Stimulated activated naive B cell treated with anti-CD40 and anti-IgM and Interleukin-4, amounts not matched to agents 10 μg/mL and 1 μg/mL and 100 μg/mL, for 72 hours (primary cell): ENCODE results near the gene CYB5R3.
"Not testable (repeated sequence)": the region's sequence is repeated elsewhere in the genome, so short reads cannot be mapped to it uniquely, and the experiment has no call there.

Experiments
- ATAC-seq, 2 donors: fragments of 150-1000 bp; cut with Tn5 transposase; replicated peaks; 2 replicates each; pipeline ENCODE4 v1.10.0; 2021; ENCODE audit warnings: moderate library complexity in 1 of 2
- DNase-seq: peaks from one replicate; pipeline ENCODE4 v3.0.0; 2021
- H3K27ac Mint-ChIP-seq: one replicate; pipeline ENCODE4 v1.8.0; 2022; ENCODE audit warnings: mild to moderate bottlenecking, mixed read lengths
- H3K27me3 Mint-ChIP-seq, 2 donors: one replicate each; pipeline ENCODE4 v1.8.0; 2022; ENCODE audit warnings: mixed read lengths in 2 of 2
- H3K36me3 Mint-ChIP-seq, 2 donors: one replicate each; pipeline ENCODE4 v1.8.0; 2022; ENCODE audit warnings: mixed read lengths in 2 of 2, mild to moderate bottlenecking in 1 of 2
- H3K4me1 Mint-ChIP-seq, 2 donors: one replicate each; pipeline ENCODE4 v1.8.0; 2022; ENCODE audit warnings: mixed read lengths in 2 of 2, mild to moderate bottlenecking in 1 of 2
- H3K4me3 Mint-ChIP-seq, 2 donors: one replicate each; pipeline ENCODE4 v1.8.0; 2022; ENCODE audit warnings: mild to moderate bottlenecking in 2 of 2, mixed read lengths in 2 of 2, moderate library complexity in 1 of 2
- H3K9me3 Mint-ChIP-seq, 2 donors: one replicate each; pipeline ENCODE4 v1.8.0; 2022; ENCODE audit warnings: mixed read lengths in 2 of 2, mild to moderate bottlenecking in 1 of 2

CYB5R3 gene

GRCh38 chr22:42615092-42615859, 33.9 kb downstream of the CYB5R3 start:
- DNase-seq (peak; percentile 95), ATAC-seq (peak; percentile 80 to 82)
- H3K27me3 Mint-ChIP-seq = no peaks in the 10 kb centered on the region
- H3K9me3 Mint-ChIP-seq = no peaks in the 10 kb centered on the region
- peaks cover 32 to 58% of the 10 kb centered on the region in 2 donors for H3K4me1 Mint-ChIP-seq
- H3K4me3 Mint-ChIP-seq = peak overlapping the region; percentile 93
- peaks cover 22 to 39% of the 10 kb centered on the region in 2 donors for H3K36me3 Mint-ChIP-seq
- H3K27ac Mint-ChIP-seq = peak overlapping the region; percentile 100

DNA sequence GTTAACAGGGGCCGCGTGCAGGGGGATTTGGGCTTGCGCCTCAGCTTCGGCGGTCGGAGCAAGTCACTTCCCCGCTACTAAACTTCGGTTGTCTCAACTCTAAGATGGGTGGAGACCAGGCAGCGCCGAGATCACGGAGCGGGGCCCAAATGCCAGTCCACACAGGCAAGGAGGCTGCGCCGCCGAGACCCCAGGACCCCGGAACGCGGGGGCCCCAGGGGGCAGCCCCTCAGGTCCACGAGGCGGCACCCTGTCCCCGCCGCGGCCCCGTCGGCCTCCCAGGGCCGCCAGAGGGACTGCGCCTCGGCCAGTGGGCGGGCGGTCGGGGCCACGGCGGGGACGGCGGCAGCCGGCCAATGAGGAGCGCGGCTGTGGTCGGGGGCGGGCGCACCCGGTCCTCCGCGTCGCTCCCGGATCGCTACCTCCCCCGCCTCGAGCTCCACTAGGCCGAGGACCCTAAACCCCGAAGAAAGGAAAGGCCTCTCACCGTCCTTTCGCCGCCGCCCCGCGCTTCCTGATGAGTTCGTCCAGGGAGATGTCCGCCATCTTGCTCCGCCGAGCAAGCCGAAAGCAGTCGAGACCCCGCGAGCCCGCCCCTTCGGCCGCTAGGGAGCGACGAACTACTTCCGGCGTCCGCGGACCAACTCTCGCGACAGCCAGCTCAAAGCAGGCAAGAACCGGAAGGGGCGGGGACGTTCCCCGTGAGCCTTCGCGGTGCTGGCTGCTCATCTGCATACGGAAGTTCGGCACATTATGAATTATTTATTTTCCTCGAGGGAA, 34.7 kb downstream of the CYB5R3 start, which contains the start of gene POLDIP3:
Gene POLDIP3, minus strand, starts transcription at position 572 of the 780 bp plus-strand sequence. Its CDS starts 26 bp downstream, at position 546.
- peak; percentile 62 to 72 for ATAC-seq
- Mint-ChIP-seq H3K27ac (peak within 1 kb of the TSS; percentile 100), H3K4me3 (peak within 1 kb of the TSS; percentile 93), H3K9me3 (no peaks in the 10 kb centered on the region), H3K36me3 (peaks cover 24 to 38% of the 10 kb centered on the region in 2 donors), H3K4me1 (peaks cover 35 to 63% of the 10 kb centered on the region in 2 donors), H3K27me3 (no peaks in the 10 kb centered on the region)
- peak; percentile 98 for DNase-seq

GRCh38 chr22:42613872-42614301, 35.3 kb downstream of the CYB5R3 start:
- Mint-ChIP-seq H3K27me3 (no peaks in the 10 kb centered on the region), H3K27ac (peak overlapping the region; percentile 100), H3K36me3 (peaks cover 22 to 32% of the 10 kb centered on the region in 2 donors), H3K4me3 (peak overlapping the region; percentile 93), H3K9me3 (no peaks in the 10 kb centered on the region), H3K4me1 (peaks cover 39 to 69% of the 10 kb centered on the region in 2 donors)
- ATAC-seq = peak; percentile 7 to 15
- no peak for DNase-seq

DNA sequence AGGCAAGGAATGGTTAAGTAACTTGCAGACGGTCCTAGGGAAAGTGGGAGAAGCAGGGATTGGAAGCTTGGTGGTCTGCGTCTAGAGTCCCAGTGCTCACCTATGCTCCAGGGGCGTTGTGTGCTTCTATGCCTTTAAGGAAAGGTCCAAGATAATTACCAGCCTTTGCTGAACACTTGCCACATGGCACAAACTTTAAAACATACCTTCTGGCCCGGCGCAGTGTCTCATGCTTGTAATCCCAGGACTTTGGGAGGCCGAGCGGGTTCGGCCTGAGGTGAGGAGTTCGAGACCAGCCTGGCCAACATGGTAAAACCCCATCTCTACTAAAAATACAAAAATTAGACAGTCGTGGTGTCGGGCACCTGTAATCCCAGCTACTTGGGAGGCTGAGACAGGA, 36.9 kb downstream of the CYB5R3 start:
- Mint-ChIP-seq H3K4me3 (peak overlapping the region; percentile 6 to 93), H3K36me3 (peaks cover 19 to 29% of the 10 kb centered on the region in 2 donors), H3K9me3 (no peaks in the 10 kb centered on the region), H3K27me3 (no peaks in the 10 kb centered on the region), H3K4me1 (peaks cover 39 to 68% of the 10 kb centered on the region in 2 donors), H3K27ac (peak overlapping the region; percentile 100)
- ATAC-seq = no peak
- no peak for DNase-seq

GRCh38 chr22:42611051-42611450, 38.1 kb downstream of the CYB5R3 start:
- peaks cover 24 to 36% of the 10 kb centered on the region in 2 donors for H3K36me3 Mint-ChIP-seq
- peaks cover 42 to 73% of the 10 kb centered on the region in 2 donors for H3K4me1 Mint-ChIP-seq
- H3K27ac Mint-ChIP-seq = peak overlapping the region; percentile 9
- no peak for DNase-seq
- H3K27me3 Mint-ChIP-seq = no peaks in the 10 kb centered on the region
- H3K4me3 Mint-ChIP-seq = no peak overlapping the region
- no peaks in the 10 kb centered on the region for H3K9me3 Mint-ChIP-seq
- no peak for ATAC-seq

GRCh38 chr22:42610186-42610585, 39.0 kb downstream of the CYB5R3 start:
- peak overlapping the region; percentile 56 for H3K27ac Mint-ChIP-seq
- no peaks in the 10 kb centered on the region for H3K9me3 Mint-ChIP-seq
- peaks cover 40 to 73% of the 10 kb centered on the region in 2 donors for H3K4me1 Mint-ChIP-seq
- no peak for ATAC-seq
- DNase-seq = no peak
- H3K27me3 Mint-ChIP-seq = no peaks in the 10 kb centered on the region
- H3K4me3 Mint-ChIP-seq = no peak overlapping the region
- peaks cover 29 to 38% of the 10 kb centered on the region in 2 donors for H3K36me3 Mint-ChIP-seq

DNA sequence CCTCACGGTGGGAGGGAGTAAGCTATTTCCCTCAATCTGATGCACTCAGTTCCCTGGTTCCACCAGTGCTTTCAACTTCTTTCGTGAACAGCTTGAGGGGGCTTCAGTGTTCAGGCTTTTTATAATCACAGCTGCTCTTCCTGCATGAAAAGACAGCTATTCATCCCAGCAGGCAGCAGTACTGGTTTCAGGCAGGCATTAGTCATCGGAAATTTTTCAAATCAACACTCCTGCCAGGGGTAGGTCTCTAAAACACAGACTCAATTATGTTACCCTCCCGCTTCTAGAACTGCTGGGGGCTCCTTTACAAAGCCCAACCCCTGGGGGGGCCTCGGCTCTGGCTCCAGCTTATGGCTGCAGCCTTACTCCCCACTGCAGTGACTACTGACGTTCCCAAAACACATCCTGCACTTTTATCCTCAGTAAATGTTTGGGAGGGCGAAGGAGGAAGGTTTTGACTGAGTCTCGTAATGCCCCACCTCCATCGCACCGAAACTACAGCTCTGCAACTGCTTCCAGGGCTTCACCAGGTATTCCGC, 40.3 kb downstream of the CYB5R3 start:
- H3K27ac Mint-ChIP-seq = peak overlapping the region; percentile 87
- H3K4me3 Mint-ChIP-seq = no peak overlapping the region
- peak in 1 of 2 donors; percentile 12 for ATAC-seq

DNA sequence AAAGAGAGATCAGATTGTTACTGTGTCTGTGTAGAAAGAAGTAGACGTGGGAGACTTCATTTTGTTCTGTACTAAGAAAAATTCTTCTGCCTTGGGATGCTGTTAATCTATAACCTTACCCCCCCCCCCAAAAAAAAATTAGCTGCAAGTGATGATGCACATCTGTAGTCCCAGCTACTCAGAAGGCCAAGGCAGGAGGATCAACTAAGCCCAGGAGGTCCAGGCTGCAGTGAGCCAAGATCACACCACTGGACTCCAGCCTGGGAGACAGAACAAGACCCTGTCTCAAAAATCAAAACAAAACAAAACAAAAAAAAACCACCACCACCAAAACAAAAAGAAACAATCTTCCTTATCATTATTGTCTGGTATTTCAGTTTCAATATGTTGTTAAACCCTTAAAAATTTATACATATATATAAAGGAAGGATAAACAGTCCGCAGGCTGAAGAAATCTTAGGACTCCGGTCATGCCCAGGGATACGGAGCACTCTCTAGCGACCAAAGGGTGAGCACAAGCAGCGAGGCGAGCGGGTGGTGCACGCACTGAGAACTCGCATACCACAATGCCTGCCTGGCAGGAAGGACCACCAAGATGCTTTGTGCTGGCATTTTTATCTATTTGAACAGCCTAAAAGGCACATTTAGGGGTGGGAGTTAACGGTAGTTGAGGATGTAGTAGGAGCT, 40.9 kb downstream of the CYB5R3 start:
- Mint-ChIP-seq H3K4me3 (no peak overlapping the region), H3K4me1 (peaks cover 36 to 80% of the 10 kb centered on the region in 2 donors), H3K9me3 (no peaks in the 10 kb centered on the region), H3K36me3 (peaks cover 25 to 37% of the 10 kb centered on the region in 2 donors), H3K27me3 (no peaks in the 10 kb centered on the region), H3K27ac (no peak overlapping the region)
- no peak for ATAC-seq
- no peak for DNase-seq

More for the DNA sequence above, 40.3 kb downstream of the CYB5R3 start:
- Mint-ChIP-seq H3K4me1 (peaks cover 36 to 79% of the 10 kb centered on the region in 2 donors), H3K27me3 (no peaks in the 10 kb centered on the region), H3K36me3 (peaks cover 29 to 37% of the 10 kb centered on the region in 2 donors), H3K9me3 (no peaks in the 10 kb centered on the region)
- no peak for DNase-seq

GRCh38 chr22:42607641-42608040, 41.6 kb downstream of the CYB5R3 start:
- DNase-seq, H3K9me3 Mint-ChIP-seq: not testable (repeated sequence)
- H3K4me1 Mint-ChIP-seq = peaks cover 30 to 76% of the 10 kb centered on the region in 2 donors

GRCh38 chr22:42604403-42604802, 44.8 kb downstream of the CYB5R3 start:
- H3K36me3 Mint-ChIP-seq = peaks cover 30 to 49% of the 10 kb centered on the region in 2 donors
- H3K4me3 Mint-ChIP-seq = no peak overlapping the region
- H3K27me3 Mint-ChIP-seq = no peaks in the 10 kb centered on the region
- H3K9me3 Mint-ChIP-seq = no peaks in the 10 kb centered on the region
- peaks cover 20 to 51% of the 10 kb centered on the region in 2 donors for H3K4me1 Mint-ChIP-seq
- DNase-seq = no peak
- H3K27ac Mint-ChIP-seq = no peak overlapping the region
- ATAC-seq = no peak

More at GRCh38 chr22:42607641-42608040, 41.6 kb downstream of the CYB5R3 start:
- ATAC-seq, H3K4me3 Mint-ChIP-seq, H3K27ac Mint-ChIP-seq, H3K27me3 Mint-ChIP-seq: not testable (repeated sequence)
- peaks cover 23 to 35% of the 10 kb centered on the region in 2 donors for H3K36me3 Mint-ChIP-seq

DNA sequence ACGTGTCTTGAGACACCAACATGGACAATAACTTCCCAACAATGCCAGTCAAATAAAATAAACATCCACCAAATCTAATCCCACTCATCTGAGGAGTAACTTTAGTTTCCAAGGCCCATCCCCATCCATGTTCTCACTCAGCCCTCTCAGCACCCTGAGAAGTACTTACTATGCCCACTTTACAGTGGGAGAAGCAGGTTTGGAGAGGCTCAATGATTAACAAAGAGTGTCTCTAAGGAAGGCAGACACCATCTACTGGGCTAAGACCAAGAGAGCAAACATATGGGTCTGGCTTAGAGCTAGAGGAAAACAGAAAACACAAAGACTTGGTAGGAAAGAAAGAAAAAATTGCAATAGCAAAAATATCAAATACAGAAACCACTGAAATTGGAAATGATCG, 45.8 kb downstream of the CYB5R3 start:
- H3K27ac Mint-ChIP-seq = no peak overlapping the region
- H3K36me3 Mint-ChIP-seq = peaks cover 37 to 58% of the 10 kb centered on the region in 2 donors
- H3K4me3 Mint-ChIP-seq = no peak overlapping the region

GRCh38 chr22:42602470-42602869, 46.7 kb downstream of the CYB5R3 start:
- peaks cover 39 to 58% of the 10 kb centered on the region in 2 donors for H3K36me3 Mint-ChIP-seq
- H3K4me3 Mint-ChIP-seq = no peak overlapping the region
- H3K27ac Mint-ChIP-seq = peak overlapping the region; percentile 25
- DNase-seq (no peak), ATAC-seq (no peak)
- H3K27me3 Mint-ChIP-seq = no peaks in the 10 kb centered on the region
- H3K4me1 Mint-ChIP-seq = peaks cover 12 to 40% of the 10 kb centered on the region in 2 donors
- no peaks in the 10 kb centered on the region for H3K9me3 Mint-ChIP-seq

More for the DNA sequence above, 45.8 kb downstream of the CYB5R3 start:
- H3K27me3 Mint-ChIP-seq = no peaks in the 10 kb centered on the region
- ATAC-seq = no peak
- peaks cover 12 to 42% of the 10 kb centered on the region in 2 donors for H3K4me1 Mint-ChIP-seq
- DNase-seq = no peak
- no peaks in the 10 kb centered on the region for H3K9me3 Mint-ChIP-seq

DNA sequence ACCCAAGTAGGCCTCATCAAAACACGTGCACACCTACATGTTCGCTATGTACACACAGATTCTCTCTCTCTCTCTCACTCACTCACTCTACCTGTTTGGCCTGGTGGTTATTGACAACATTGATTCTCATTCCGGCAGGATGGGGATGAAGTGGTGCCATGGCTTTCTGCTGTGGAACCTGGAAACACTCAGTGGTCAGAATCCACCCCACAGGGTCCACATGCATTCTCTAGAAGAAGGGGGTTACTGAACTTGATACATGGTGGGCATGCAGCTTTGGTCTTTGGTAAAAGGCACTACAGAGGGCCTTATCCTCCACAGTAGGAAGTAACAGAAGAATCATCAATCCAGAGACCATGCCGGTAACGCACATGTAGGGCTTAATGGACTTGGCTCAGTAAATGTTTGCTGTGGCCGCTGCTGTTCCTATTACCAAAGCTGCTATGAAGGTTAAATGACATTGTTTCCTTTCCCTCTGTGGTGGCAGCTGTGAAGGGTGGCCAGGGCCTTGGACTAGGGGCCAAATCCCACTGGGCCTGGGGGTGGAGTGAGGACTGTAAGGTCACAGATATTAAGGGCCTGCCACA, 47.2 kb downstream of the CYB5R3 start:
- Mint-ChIP-seq H3K36me3 (peaks cover 44 to 62% of the 10 kb centered on the region in 2 donors), H3K27ac (peak overlapping the region; percentile 11)

More for the DNA sequence above, 47.2 kb downstream of the CYB5R3 start:
- Mint-ChIP-seq H3K4me1 (peaks cover 12 to 40% of the 10 kb centered on the region in 2 donors), H3K27me3 (no peaks in the 10 kb centered on the region), H3K9me3 (no peaks in the 10 kb centered on the region), H3K4me3 (no peak overlapping the region)
- no peak for ATAC-seq
- DNase-seq = no peak
